Natural killer cell treated with Interleukin-12 subunit alpha and Interleukin-12 subunit beta and Interleukin-15 and Interleukin-18, amount 100 ng/mL, for 72 hours (primary cell): ENCODE measurements around the gene SLC35F3. TPM values are rescaled to one million over a fixed set of nuclear protein-coding genes. Genes with fewer than 3 reads are reported as not detected.

Experiments used
- ATAC-seq, 2 donors: fragments of 150-1000 bp; cut with Tn5 transposase in 1 of 2; sonication (Bioruptor Pico), chemical (Tn5 transposase) in 1 of 2; 2 replicates each; pipeline ENCODE4 v1.10.0; 2021
- DNase-seq: peaks from one replicate; pipeline ENCODE4 v3.0.0; 2022; ENCODE audit warnings: low spot score
- H3K27ac Mint-ChIP-seq, 2 donors: 1 replicate in 1 of 2; 2 replicates in 1 of 2; pipeline ENCODE4 v1.8.0; 2022; ENCODE audit warnings: mixed read lengths in 2 of 2, mild to moderate bottlenecking in 1 of 2, moderate library complexity in 1 of 2
- H3K27me3 Mint-ChIP-seq, 2 donors: 1 replicate in 1 of 2; 2 replicates in 1 of 2; pipeline ENCODE4 v1.8.0; 2022; ENCODE audit warnings: mixed read lengths in 2 of 2
- H3K36me3 Mint-ChIP-seq: one replicate; pipeline ENCODE4 v1.8.0; 2022; ENCODE audit warnings: mixed read lengths
- H3K4me1 Mint-ChIP-seq, 2 donors: 1 replicate in 1 of 2; 2 replicates in 1 of 2; pipeline ENCODE4 v1.8.0; 2022; ENCODE audit warnings: low read depth in 2 of 2, mixed read lengths in 2 of 2, mild to moderate bottlenecking in 1 of 2
- H3K4me3 Mint-ChIP-seq: one replicate; pipeline ENCODE4 v1.8.0; 2022; ENCODE audit warnings: mixed read lengths
- H3K9me3 Mint-ChIP-seq: 2 replicates; pipeline ENCODE4 v1.8.0; 2022; ENCODE audit warnings: mixed read lengths
- total RNA-seq, 2 donors: library from RNA; stranded (reverse); gene quantifications; one replicate each; pipeline ENCODE4 v1.2.3, GENCODE V29; 2022

Gene SLC35F3
- under 1 TPM; 0.14 to 0.56 TPM for total RNA-seq

DNA sequence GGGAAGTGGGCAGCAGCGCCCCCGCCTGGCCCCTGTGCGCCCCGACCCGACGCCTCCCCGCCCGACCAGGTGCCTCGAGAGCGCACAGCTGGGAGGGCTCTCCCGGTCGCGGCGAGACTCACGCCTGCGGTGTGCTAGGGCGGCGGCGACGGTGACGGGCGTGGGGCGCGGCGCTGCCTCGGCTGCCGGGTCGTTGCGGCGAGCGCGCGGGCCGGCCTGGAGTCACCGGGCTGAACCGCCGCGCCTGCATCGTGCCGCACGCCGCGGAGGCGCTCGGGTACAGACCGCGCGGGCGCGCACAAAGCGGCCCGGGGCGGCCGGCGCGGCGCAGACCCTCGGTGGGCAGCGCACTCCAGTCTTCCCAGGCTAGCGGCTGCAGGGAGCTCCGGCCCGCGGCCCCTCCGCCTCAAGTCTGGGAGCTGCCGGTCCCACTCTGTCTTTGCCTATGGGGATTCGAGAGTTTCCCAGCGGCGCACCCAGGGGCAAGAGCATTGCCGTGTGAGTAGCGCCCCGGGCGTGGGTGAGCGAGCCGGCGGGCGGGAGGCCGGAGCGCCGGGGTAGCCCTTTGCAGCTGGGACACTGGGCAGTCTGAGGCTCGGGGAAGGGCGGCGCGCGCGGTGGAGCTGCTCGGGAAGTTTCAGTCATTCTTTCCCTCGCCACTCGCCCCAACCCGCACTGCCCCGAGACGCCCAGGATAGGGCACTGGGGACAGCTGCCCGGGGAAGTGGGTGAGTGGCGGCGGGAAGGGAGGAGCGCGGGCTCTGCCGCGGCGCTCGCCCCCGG lies at the start of gene SLC35F3:
Gene SLC35F3, plus strand, starts transcription at position 44 of the 783 bp plus-strand sequence.
- Mint-ChIP-seq H3K27me3 (peaks cover 34 to 62% of the 10 kb centered on the region in 2 donors), H3K4me3 (peak within 1 kb of the TSS; percentile 24), H3K36me3 (peaks cover 8% of the 10 kb centered on the region), H3K4me1 (peaks cover 3 to 6% of the 10 kb centered on the region in 2 donors), H3K9me3 (peaks cover 5% of the 10 kb centered on the region), H3K27ac (no peak within 1 kb of the TSS)
- ATAC-seq: peak; percentile 53 to 62
- no peak for DNase-seq

DNA sequence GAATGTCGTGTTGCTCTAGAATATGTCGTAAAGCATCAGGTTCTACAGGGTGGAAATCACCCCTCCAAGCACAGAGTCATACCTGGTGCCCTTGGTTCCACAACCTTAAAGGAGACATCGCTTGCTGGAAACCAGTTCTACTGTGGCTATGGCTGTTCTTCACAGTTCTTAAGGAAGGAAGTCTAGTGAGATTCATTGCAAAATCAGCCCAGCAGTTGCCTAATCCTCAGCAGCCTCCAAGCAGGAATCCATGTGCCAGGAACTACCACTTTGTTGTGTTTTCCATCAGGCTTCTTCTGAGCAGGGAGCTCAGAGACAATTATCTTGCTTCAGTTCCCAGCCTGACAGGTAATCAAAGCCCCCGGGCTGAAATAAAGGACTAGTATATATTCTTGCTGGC lies 45.0 kb upstream of the SLC35F3 start:
- H3K4me3 Mint-ChIP-seq: no peak overlapping the region
- ATAC-seq (no peak), DNase-seq (no peak)
- peaks cover 0 to 14% of the 10 kb centered on the region in 2 donors for H3K27me3 Mint-ChIP-seq
- H3K9me3 Mint-ChIP-seq: peaks cover 11% of the 10 kb centered on the region
- H3K27ac Mint-ChIP-seq: no peak overlapping the region
- H3K36me3 Mint-ChIP-seq: no peaks in the 10 kb centered on the region
- no peaks in the 10 kb centered on the region for H3K4me1 Mint-ChIP-seq

DNA sequence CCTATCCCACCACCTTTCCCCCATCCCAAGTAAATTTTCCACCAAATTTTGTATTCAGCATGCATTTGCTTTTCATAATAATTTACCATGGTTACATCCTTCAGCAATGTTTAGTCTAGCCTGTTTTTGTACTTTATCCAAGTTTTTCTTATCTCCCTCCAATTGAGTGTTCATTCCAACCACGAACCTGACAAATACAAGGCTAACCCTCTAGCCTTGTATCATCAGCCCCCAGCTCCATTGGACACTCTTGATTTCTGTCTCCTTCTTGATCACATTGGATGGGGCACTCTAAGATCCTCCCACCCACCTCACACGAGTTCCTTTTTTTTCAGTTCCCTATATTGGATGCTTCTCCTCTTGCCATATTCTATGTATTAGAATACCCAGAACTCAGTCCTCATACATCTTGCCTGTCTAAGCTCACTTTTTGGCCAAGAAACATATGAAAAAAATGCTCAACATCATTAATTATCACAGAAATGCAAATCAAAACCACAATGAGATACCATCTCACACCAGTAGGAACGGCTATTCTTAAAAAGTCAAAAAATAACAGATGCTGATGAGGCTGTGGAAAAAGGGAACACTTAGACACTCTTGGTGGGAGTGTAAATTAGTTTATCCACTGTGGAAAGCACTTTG lies 40.5 kb upstream of the SLC35F3 start:
- Mint-ChIP-seq H3K36me3 (no peaks in the 10 kb centered on the region), H3K4me1 (no peaks in the 10 kb centered on the region), H3K27ac (no peak overlapping the region), H3K4me3 (no peak overlapping the region), H3K27me3 (peaks cover 0 to 22% of the 10 kb centered on the region in 2 donors), H3K9me3 (peaks cover 21% of the 10 kb centered on the region)
- no peak for ATAC-seq
- no peak for DNase-seq

DNA sequence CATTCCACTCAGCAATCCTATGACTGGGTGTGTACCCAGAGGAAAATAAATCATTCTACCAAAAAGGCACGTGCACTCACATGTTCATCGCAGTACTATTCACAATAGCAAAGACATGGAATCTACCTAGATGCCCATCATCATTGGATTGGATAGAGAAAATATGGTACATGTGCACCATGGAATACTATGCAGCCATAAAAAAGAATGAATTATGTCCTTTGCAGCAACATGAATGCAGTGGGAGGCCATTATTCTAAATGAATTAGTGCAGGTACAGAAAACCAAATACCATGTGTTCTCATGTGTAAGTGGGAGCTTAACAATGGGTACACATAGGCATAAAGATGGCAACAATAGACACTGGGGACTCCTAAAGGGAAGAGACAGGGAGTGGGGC lies 39.9 kb upstream of the SLC35F3 start:
- H3K27me3 Mint-ChIP-seq: peaks cover 0 to 22% of the 10 kb centered on the region in 2 donors
- no peaks in the 10 kb centered on the region for H3K36me3 Mint-ChIP-seq
- ATAC-seq (no peak), DNase-seq (no peak)
- no peak overlapping the region for H3K27ac Mint-ChIP-seq
- peaks cover 21% of the 10 kb centered on the region for H3K9me3 Mint-ChIP-seq
- H3K4me1 Mint-ChIP-seq: no peaks in the 10 kb centered on the region
- no peak overlapping the region for H3K4me3 Mint-ChIP-seq

DNA sequence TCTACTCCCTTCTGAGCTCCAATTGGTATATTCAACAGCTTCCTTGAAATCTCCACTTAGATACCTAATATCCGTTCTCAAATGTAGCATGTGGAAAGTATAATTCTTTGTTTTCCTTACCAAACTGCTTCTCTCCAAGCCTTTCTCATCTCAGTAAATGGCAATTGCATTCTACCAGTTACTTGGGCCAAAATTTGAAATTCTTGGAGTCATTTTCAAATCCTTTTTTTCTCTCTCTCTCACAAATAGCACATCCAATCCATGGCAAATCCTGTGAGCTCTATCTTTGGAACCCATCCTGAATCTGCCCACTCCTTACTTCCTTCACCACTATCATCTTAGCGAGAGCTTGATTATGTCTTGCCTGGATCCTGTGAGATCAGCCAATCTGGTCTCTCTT lies 39.3 kb upstream of the SLC35F3 start:
- no peaks in the 10 kb centered on the region for H3K36me3 Mint-ChIP-seq
- DNase-seq (no peak), ATAC-seq (no peak)
- no peaks in the 10 kb centered on the region for H3K4me1 Mint-ChIP-seq
- H3K27me3 Mint-ChIP-seq: peaks cover 0 to 22% of the 10 kb centered on the region in 2 donors
- no peak overlapping the region for H3K27ac Mint-ChIP-seq
- peaks cover 27% of the 10 kb centered on the region for H3K9me3 Mint-ChIP-seq
- H3K4me3 Mint-ChIP-seq: no peak overlapping the region

DNA sequence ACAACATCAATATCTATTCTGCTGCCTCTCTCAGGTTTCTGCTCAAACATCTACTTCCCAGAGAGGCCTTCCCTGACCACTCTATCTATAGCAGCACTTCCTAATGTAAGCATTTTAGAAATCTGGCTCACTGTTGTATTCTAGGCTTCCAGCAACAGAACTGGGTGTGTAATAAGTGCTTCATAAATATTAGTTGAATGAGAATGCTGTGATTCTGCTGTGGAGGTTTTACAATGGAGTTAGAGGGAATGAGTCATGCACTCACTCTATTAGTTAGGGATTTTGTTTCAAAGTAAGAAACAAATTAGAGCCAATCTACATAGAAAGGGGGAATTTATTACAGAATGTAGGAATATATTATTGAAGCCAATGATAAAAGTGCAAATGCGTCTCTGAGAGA lies 38.6 kb upstream of the SLC35F3 start:
- H3K27me3 Mint-ChIP-seq: peaks cover 0 to 22% of the 10 kb centered on the region in 2 donors
- no peak overlapping the region for H3K27ac Mint-ChIP-seq
- no peak overlapping the region for H3K4me3 Mint-ChIP-seq
- no peaks in the 10 kb centered on the region for H3K4me1 Mint-ChIP-seq
- H3K36me3 Mint-ChIP-seq: no peaks in the 10 kb centered on the region
- DNase-seq (no peak), ATAC-seq (no peak)
- peaks cover 27% of the 10 kb centered on the region for H3K9me3 Mint-ChIP-seq

DNA sequence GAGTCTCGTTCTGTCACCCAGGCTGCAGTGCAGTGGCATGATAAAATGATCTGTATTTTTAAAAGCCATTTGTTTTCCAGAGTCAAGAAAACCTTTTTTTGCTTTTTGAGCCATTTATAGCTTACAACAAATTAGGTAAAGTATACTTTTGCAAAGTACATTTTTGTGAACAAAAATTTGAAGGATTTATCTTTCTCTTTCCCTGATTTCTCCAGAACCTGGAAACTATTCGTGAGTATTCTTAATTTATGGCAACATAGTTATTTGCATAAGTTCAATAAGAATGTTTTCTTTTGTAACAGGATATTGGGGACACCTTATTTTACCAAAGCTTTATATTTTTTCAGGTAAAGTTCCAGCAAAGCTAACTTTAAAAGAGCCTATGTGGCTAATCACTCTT lies 37.4 kb upstream of the SLC35F3 start:
- no peaks in the 10 kb centered on the region for H3K36me3 Mint-ChIP-seq

DNA sequence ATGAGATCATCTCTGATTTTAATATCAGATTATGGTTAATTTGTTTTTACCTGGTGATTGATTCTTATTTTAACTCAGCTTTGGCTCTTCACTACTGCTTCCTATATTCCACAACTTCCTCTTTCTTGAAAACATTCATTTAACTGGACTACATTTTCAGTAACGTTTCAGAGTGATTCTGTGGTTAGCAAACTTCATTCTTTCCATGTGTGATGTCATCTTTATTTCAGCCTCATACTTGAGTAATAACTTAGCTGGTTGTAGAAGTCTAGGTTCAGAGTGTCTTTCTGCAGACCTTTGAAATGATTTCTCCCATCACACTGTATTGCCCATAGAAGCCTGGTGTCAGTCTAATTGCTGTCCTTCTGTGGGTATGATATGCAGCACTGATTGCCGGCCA lies 36.0 kb upstream of the SLC35F3 start:
- H3K4me3 Mint-ChIP-seq: no peak overlapping the region
- H3K9me3 Mint-ChIP-seq: peaks cover 27% of the 10 kb centered on the region
- no peaks in the 10 kb centered on the region for H3K4me1 Mint-ChIP-seq
- ATAC-seq: no peak
- no peaks in the 10 kb centered on the region for H3K36me3 Mint-ChIP-seq
- H3K27me3 Mint-ChIP-seq: peaks cover 0 to 17% of the 10 kb centered on the region in 2 donors
- DNase-seq: no peak
- H3K27ac Mint-ChIP-seq: no peak overlapping the region

More for the DNA sequence above, 37.4 kb upstream of the SLC35F3 start:
- no peak overlapping the region for H3K27ac Mint-ChIP-seq
- ATAC-seq (no peak), DNase-seq (no peak)
- peaks cover 27% of the 10 kb centered on the region for H3K9me3 Mint-ChIP-seq
- H3K4me3 Mint-ChIP-seq: no peak overlapping the region
- H3K4me1 Mint-ChIP-seq: no peaks in the 10 kb centered on the region
- peaks cover 0 to 22% of the 10 kb centered on the region in 2 donors for H3K27me3 Mint-ChIP-seq

DNA sequence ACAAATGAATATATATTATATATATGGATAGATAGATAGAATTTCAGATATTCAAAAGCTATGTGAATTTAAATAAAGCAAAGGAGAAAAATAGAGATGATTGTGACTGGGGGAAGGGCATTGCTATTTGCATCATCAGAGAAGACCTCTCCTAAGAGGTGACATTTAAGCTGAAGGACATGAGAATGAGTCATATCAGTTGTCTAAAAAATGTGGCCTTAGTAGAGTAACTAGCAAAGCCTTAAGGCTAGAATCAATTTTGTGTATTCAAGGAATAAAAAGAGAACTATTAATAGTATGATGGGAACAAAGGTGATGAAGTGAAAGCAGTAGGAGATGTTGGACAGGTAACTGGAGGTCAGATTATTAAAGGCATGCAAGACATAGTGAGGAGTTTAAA lies 34.8 kb upstream of the SLC35F3 start:
- Mint-ChIP-seq H3K4me1 (no peaks in the 10 kb centered on the region), H3K27me3 (peaks cover 0 to 15% of the 10 kb centered on the region in 2 donors), H3K4me3 (no peak overlapping the region), H3K9me3 (peaks cover 22% of the 10 kb centered on the region), H3K27ac (no peak overlapping the region), H3K36me3 (no peaks in the 10 kb centered on the region)
- DNase-seq: no peak
- ATAC-seq: no peak

DNA sequence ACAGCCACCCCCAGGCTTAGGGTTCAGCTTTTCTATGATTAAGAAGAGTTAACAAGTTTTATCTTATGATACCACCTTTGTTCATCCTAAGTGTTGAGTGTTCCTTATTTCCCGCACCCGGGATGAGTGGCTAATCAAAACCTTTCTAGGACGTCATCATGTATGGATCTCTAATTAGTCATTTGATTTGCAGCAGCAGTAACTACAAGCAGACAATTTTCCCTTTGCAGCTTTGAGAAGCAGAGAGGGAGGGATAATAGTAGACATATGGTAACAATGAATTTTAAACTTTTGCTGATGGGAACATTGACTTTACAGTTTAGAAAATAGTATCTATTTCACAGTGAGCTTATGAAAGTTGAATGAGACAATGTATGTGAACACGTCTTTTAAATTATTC lies 30.8 kb upstream of the SLC35F3 start:
- Mint-ChIP-seq H3K27ac (no peak overlapping the region), H3K4me3 (no peak overlapping the region), H3K36me3 (no peaks in the 10 kb centered on the region), H3K9me3 (peaks cover 9% of the 10 kb centered on the region), H3K4me1 (no peaks in the 10 kb centered on the region), H3K27me3 (peaks cover 0 to 7% of the 10 kb centered on the region in 2 donors)
- DNase-seq (no peak), ATAC-seq (no peak)

DNA sequence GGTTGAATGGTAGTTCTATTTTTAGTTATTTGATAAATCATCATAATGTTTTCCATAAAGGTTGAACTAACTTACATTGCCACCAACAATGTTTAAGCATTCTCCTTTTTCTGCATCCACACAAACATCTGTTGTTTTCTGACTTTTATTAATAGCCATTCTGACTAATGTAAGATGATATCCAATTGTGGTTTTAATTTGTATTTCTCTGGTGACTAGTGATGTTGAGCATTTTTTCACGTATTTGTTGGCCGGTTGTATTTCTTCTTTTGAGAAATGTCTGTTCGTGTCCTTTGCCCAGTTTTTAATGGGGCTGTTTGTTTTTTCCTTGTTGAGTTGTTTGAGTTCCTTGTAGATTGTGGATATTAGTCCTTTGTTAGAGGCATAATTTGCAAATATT lies 24.6 kb upstream of the SLC35F3 start:
- Mint-ChIP-seq H3K27ac (no peak overlapping the region), H3K4me3 (no peak overlapping the region), H3K36me3 (peaks cover 4% of the 10 kb centered on the region), H3K9me3 (peaks cover 10% of the 10 kb centered on the region), H3K4me1 (no peaks in the 10 kb centered on the region), H3K27me3 (peaks cover 2 to 17% of the 10 kb centered on the region in 2 donors)
- no peak for DNase-seq
- no peak for ATAC-seq

DNA sequence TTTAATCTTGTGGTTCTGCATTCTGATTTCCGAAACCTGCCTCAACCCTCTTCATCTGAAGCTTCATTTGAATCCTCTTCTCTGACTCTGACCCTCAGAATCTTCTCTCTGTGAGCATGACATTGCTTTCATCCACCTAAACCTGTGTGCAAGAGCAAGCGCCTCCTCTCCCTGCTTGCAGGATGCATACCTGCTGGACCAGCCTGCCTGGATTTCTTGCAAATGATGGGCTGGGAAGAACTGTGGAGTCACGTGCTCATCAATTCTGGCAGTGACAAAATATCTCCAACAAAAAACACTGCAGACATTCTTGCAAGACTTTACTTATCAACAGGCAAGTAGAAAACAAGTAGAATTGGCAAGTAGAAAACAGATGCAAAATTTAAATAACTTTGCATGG lies 20.8 kb upstream of the SLC35F3 start:
- H3K27ac Mint-ChIP-seq: no peak overlapping the region
- peaks cover 4% of the 10 kb centered on the region for H3K36me3 Mint-ChIP-seq
- ATAC-seq (no peak), DNase-seq (no peak)
- peaks cover 2 to 25% of the 10 kb centered on the region in 2 donors for H3K27me3 Mint-ChIP-seq
- peaks cover 14% of the 10 kb centered on the region for H3K9me3 Mint-ChIP-seq
- H3K4me3 Mint-ChIP-seq: no peak overlapping the region
- no peaks in the 10 kb centered on the region for H3K4me1 Mint-ChIP-seq

DNA sequence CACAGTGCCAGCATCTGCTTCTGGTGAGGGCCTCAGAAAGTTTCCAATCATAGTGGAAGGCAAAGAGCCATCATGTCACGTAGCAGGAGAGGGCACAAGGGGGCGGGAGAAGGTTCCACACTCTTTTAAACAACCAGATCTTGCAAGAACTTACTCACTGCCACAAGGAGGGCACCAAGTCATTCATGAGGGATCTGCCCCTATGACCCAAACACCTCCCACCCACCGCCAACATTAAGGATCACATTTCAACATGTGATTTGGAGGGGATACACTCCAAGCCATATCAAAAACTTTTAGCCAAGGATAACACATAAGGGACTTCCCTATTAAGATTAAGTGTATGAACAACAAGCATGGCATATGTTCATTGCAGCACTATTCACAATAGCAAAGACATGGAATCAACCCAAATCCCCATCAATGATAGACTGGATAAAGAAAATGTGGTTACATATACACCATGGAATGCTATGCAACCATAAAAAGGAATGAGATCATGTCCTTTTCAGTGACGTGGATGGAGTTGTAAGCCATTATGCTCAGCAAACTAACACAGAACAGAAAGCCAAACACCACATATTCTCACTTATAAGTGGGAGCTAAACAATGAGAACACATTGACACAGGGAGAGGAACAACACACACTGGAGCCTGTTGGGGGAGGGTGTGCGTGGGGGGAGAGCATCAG lies 19.9 kb upstream of the SLC35F3 start:
- ATAC-seq (no peak), DNase-seq (no peak)
- no peaks in the 10 kb centered on the region for H3K4me1 Mint-ChIP-seq
- no peak overlapping the region for H3K4me3 Mint-ChIP-seq
- peaks cover 2 to 25% of the 10 kb centered on the region in 2 donors for H3K27me3 Mint-ChIP-seq
- peaks cover 14% of the 10 kb centered on the region for H3K9me3 Mint-ChIP-seq
- peaks cover 4% of the 10 kb centered on the region for H3K36me3 Mint-ChIP-seq
- H3K27ac Mint-ChIP-seq: no peak overlapping the region
